ENCODE data around the gene CDC42BPB. TPM values are rescaled to one million over a fixed set of nuclear protein-coding genes. Genes with fewer than 3 reads are reported as not detected.

CDC42BPB gene
- polyA plus RNA-seq, 1 donor (not counting 4 experiments of a cell fraction or from before 2014, with no cell fraction given) = 41.3 TPM

GRCh38 chr14:102998393-102998792 is 59.0 kb downstream of the CDC42BPB start:
- DNase-seq (ENCODE audit: low read depth, low spot score) (no peak), FAIRE-seq (no peak)
- no peaks in the 10 kb centered on the region for H4K20me1 ChIP-seq (ENCODE audit: control insufficient read depth, extremely low read depth, insufficient read depth, low read length)

GRCh38 chr14:102996941-102997340 is 60.4 kb downstream of the CDC42BPB start:
- no peak overlapping the region for H2AFZ ChIP-seq (ENCODE audit: control insufficient read depth, low read length)
- H3K27ac ChIP-seq (ENCODE audit: control insufficient read depth, insufficient read depth, low read length) = no peak overlapping the region
- H3K27me3 ChIP-seq (ENCODE audit: control insufficient read depth, extremely low read depth, insufficient read depth, low read length) = no peaks in the 10 kb centered on the region
- H3K4me2 ChIP-seq (ENCODE audit: control insufficient read depth, extremely low read depth, insufficient read depth, low read depth, low read length) = no peak overlapping the region
- H3K79me2 ChIP-seq (ENCODE audit: control insufficient read depth, insufficient read depth, low read length) = peaks cover 13% of the 10 kb centered on the region
- no peak overlapping the region for H3K4me3 ChIP-seq (ENCODE audit: control insufficient read depth in 2 of 3, extremely low read depth in 1 of 3, insufficient read depth in 2 of 3, low read depth in 1 of 3, low read length in 3 of 3)
- peaks cover 24 to 26% of the 10 kb centered on the region in 2 experiments for H3K36me3 ChIP-seq (ENCODE audit: control insufficient read depth in 2 of 2, extremely low read depth in 1 of 2, insufficient read depth in 2 of 2, low read length in 2 of 2)
- no peak for DNase-seq (ENCODE audit: low read depth, low spot score)
- no peak overlapping the region for H3K9ac ChIP-seq (ENCODE audit: control insufficient read depth, extremely low read depth, insufficient read depth, low read length)
- H3K4me1 ChIP-seq (ENCODE audit: control insufficient read depth, extremely low read depth, insufficient read depth, low read length) = peaks cover 15% of the 10 kb centered on the region
- peaks cover 2% of the 10 kb centered on the region for H3K9me1 ChIP-seq (ENCODE audit: control insufficient read depth, extremely low read depth, insufficient read depth, low read length)
- H3K9me3 ChIP-seq (ENCODE audit: control insufficient read depth, low read depth, low read length) = no peaks in the 10 kb centered on the region
- dilution Hi-C loops (cut with MboI; ENCODE audit: extremely low pct_ligation_motif_present, low sequenced_read_pairs) = no loop called here
- no peaks in the 10 kb centered on the region for H4K20me1 ChIP-seq (ENCODE audit: control insufficient read depth, extremely low read depth, insufficient read depth, low read length)
- no peak for FAIRE-seq
- TF ChIP-seq CTCF (optimal IDR thresholded peaks at IDR 0.05 in 1 of 3, IDR thresholded peaks at IDR 0.05 in 1 of 3, conservative IDR thresholded peaks at IDR 0.05 in 1 of 3; ENCODE audit: extremely low read depth in 1 of 3, insufficient read depth in 2 of 3, low read length in 3 of 3) = no peak
- TF ChIP-seq EZH2 (IDR thresholded peaks at IDR 0.05; ENCODE audit: low read length) = no peak

More at GRCh38 chr14:102998393-102998792, 59.0 kb downstream of the CDC42BPB start:
- dilution Hi-C loops (cut with MboI; ENCODE audit: extremely low pct_ligation_motif_present, low sequenced_read_pairs) = no loop called here
- Histone ChIP-seq H3K4me1 (ENCODE audit: control insufficient read depth, extremely low read depth, insufficient read depth, low read length) (peaks cover 12% of the 10 kb centered on the region), H3K36me3 (ENCODE audit: control insufficient read depth in 2 of 2, extremely low read depth in 1 of 2, insufficient read depth in 2 of 2, low read length in 2 of 2) (peaks cover 25 to 26% of the 10 kb centered on the region in 2 experiments), H2AFZ (ENCODE audit: control insufficient read depth, low read length) (no peak overlapping the region), H3K4me3 (ENCODE audit: control insufficient read depth in 2 of 3, extremely low read depth in 1 of 3, insufficient read depth in 2 of 3, low read depth in 1 of 3, low read length in 3 of 3) (no peak overlapping the region), H3K9me3 (ENCODE audit: control insufficient read depth, low read depth, low read length) (no peaks in the 10 kb centered on the region), H3K79me2 (ENCODE audit: control insufficient read depth, insufficient read depth, low read length) (peaks cover 15% of the 10 kb centered on the region), H3K27me3 (ENCODE audit: control insufficient read depth, extremely low read depth, insufficient read depth, low read length) (no peaks in the 10 kb centered on the region), H3K4me2 (ENCODE audit: control insufficient read depth, extremely low read depth, insufficient read depth, low read depth, low read length) (no peak overlapping the region), H3K9me1 (ENCODE audit: control insufficient read depth, extremely low read depth, insufficient read depth, low read length) (peaks cover 2% of the 10 kb centered on the region), H3K27ac (ENCODE audit: control insufficient read depth, insufficient read depth, low read length) (no peak overlapping the region), H3K9ac (ENCODE audit: control insufficient read depth, extremely low read depth, insufficient read depth, low read length) (no peak overlapping the region)
- TF ChIP-seq CTCF (optimal IDR thresholded peaks at IDR 0.05 in 1 of 3, IDR thresholded peaks at IDR 0.05 in 1 of 3, conservative IDR thresholded peaks at IDR 0.05 in 1 of 3; ENCODE audit: extremely low read depth in 1 of 3, insufficient read depth in 2 of 3, low read length in 3 of 3) (no peak), EZH2 (IDR thresholded peaks at IDR 0.05; ENCODE audit: low read length) (no peak)
